Neural progenitor cell (in vitro differentiated cells): ENCODE results near the gene ARL4C.

Experiments
- CTCF ChIP-seq: fragments of 200-600 bp; sonication (generic); IDR thresholded peaks from 2 replicates; pipeline ENCODE4 v1.5.1; 2017; ENCODE audit warnings: antibody characterized with exemption, mild to moderate bottlenecking
- EZH2 ChIP-seq: fragments of 200-600 bp; sonication (generic); IDR thresholded peaks from 2 replicates; pipeline ENCODE4 v1.6.1; 2017; ENCODE audit warnings: antibody characterized with exemption, mild to moderate bottlenecking, moderate library complexity
- EZH2phosphoT487 ChIP-seq: fragments of 200-600 bp; sonication (generic); IDR thresholded peaks from 2 replicates; pipeline ENCODE4 v1.6.1; 2017; ENCODE audit warnings: antibody characterized with exemption

GRCh38 chr2:234467289-234467688 lies 29.6 kb downstream of the ARL4C start:
- TF ChIP-seq CTCF, result no peak
- no peak for TF ChIP-seq EZH2
- TF ChIP-seq EZH2phosphoT487, result no peak
